ENCODE measurements around the gene MYLK4.

MYLK4 gene

GRCh38 chr6:2744209-2744771 lies 6.4 kb downstream of the MYLK4 start:
- H3K9ac ChIP-seq (ENCODE audit: low read depth, low read length) = no peak overlapping the region
- H3K4me3 ChIP-seq (ENCODE audit: low read length) = no peak overlapping the region
- no peak overlapping the region for H3K27ac ChIP-seq (ENCODE audit: low read depth, low read length)
- H3K36me3 ChIP-seq (ENCODE audit: insufficient read depth, low read length) = no peaks in the 10 kb centered on the region
- peaks cover 21% of the 10 kb centered on the region; the same call in 1 of the 2 replicates for H3K4me1 ChIP-seq (ENCODE audit: insufficient read depth, low read length)
- no peaks in the 10 kb centered on the region for H3K27me3 ChIP-seq (ENCODE audit: insufficient read depth, low read length)
- 90% methylated on average over 9 of the region's 9 CpGs for WGBS
- no peaks in the 10 kb centered on the region for H3K9me3 ChIP-seq (ENCODE audit: insufficient read depth, low read depth, low read length)

GRCh38 chr6:2743280-2744208 lies 7.2 kb downstream of the MYLK4 start:
- Histone ChIP-seq H3K27me3 (ENCODE audit: insufficient read depth, low read length) (no peaks in the 10 kb centered on the region), H3K4me3 (ENCODE audit: low read length) (no peak overlapping the region), H3K27ac (ENCODE audit: low read depth, low read length) (no peak overlapping the region), H3K4me1 (ENCODE audit: insufficient read depth, low read length) (peaks cover 16% of the 10 kb centered on the region; the same call in 1 of the 2 replicates), H3K9me3 (ENCODE audit: insufficient read depth, low read depth, low read length) (no peaks in the 10 kb centered on the region), H3K36me3 (ENCODE audit: insufficient read depth, low read length) (no peaks in the 10 kb centered on the region), H3K9ac (ENCODE audit: low read depth, low read length) (no peak overlapping the region)
- WGBS = 92% methylated on average over 16 of the region's 17 CpGs

DNA sequence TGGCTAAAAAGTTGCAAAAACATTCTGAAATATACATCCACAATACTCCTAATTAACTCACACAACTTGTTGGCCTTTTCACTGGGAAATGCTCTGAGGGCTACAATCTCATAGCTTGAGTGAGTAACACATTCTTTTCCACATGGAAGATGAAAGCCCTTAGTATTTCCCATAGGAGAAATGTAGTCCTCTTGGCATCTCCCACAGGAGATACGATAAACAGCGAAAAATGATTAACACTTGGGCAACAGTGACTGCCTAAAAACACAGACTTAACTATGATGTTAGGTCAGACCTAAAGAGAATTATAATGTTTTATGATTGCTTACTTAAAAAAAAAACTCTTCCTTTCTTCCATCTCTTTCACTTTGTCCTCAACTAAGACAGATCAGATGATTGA lies 9.0 kb downstream of the MYLK4 start:
- Histone ChIP-seq H3K27me3 (ENCODE audit: insufficient read depth, low read length) (no peaks in the 10 kb centered on the region), H3K9ac (ENCODE audit: low read depth, low read length) (no peak overlapping the region), H3K36me3 (ENCODE audit: insufficient read depth, low read length) (no peaks in the 10 kb centered on the region), H3K27ac (ENCODE audit: low read depth, low read length) (no peak overlapping the region), H3K4me1 (ENCODE audit: insufficient read depth, low read length) (peaks cover 12% of the 10 kb centered on the region; the same call in 1 of the 2 replicates), H3K4me3 (ENCODE audit: low read length) (no peak overlapping the region), H3K9me3 (ENCODE audit: insufficient read depth, low read depth, low read length) (no peaks in the 10 kb centered on the region)
- WGBS = 93% methylated on average over 2 of the region's 2 CpGs

GRCh38 chr6:2740581-2740980 lies 10.1 kb downstream of the MYLK4 start:
- Histone ChIP-seq H3K4me3 (ENCODE audit: low read length) (no peak overlapping the region), H3K9ac (ENCODE audit: low read depth, low read length) (no peak overlapping the region), H3K27me3 (ENCODE audit: insufficient read depth, low read length) (no peaks in the 10 kb centered on the region), H3K27ac (ENCODE audit: low read depth, low read length) (no peak overlapping the region), H3K4me1 (ENCODE audit: insufficient read depth, low read length) (peaks cover 8% of the 10 kb centered on the region), H3K36me3 (ENCODE audit: insufficient read depth, low read length) (no peaks in the 10 kb centered on the region), H3K9me3 (ENCODE audit: insufficient read depth, low read depth, low read length) (no peaks in the 10 kb centered on the region)
- WGBS = 94% methylated on average over 5 of the region's 5 CpGs

DNA sequence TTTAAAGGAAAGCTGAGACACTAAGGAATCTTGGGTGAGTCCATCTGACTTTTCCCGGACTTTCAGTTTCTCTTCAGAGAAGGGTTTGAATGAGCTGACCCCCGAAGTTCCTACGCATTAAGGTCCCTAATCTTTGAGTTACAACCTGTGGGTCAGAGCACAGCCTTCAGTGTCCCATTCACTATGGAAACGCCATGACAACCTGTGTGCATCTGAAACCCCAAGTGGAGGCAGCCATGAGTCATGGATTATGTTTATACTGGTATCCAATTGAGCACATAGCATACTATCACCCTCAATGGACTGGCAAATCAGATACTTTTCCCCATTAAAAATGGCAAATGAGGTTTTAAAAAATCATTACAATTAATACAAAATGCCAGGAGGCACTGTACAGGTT lies 11.4 kb downstream of the MYLK4 start:
- no peak overlapping the region for H3K9ac ChIP-seq (ENCODE audit: low read depth, low read length)
- peaks cover 17% of the 10 kb centered on the region for H3K4me1 ChIP-seq (ENCODE audit: insufficient read depth, low read length)
- no peak overlapping the region for H3K27ac ChIP-seq (ENCODE audit: low read depth, low read length)
- no peaks in the 10 kb centered on the region for H3K9me3 ChIP-seq (ENCODE audit: insufficient read depth, low read depth, low read length)
- no peak overlapping the region for H3K4me3 ChIP-seq (ENCODE audit: low read length)
- no peaks in the 10 kb centered on the region for H3K27me3 ChIP-seq (ENCODE audit: insufficient read depth, low read length)
- WGBS = 88% methylated on average over 4 of the region's 4 CpGs
- H3K36me3 ChIP-seq (ENCODE audit: insufficient read depth, low read length) = no peaks in the 10 kb centered on the region

GRCh38 chr6:2738373-2738979 lies 12.2 kb downstream of the MYLK4 start:
- Histone ChIP-seq H3K4me1 (ENCODE audit: insufficient read depth, low read length) (peaks cover 16% of the 10 kb centered on the region), H3K9me3 (ENCODE audit: insufficient read depth, low read depth, low read length) (no peaks in the 10 kb centered on the region), H3K27ac (ENCODE audit: low read depth, low read length) (no peak overlapping the region), H3K4me3 (ENCODE audit: low read length) (no peak overlapping the region), H3K36me3 (ENCODE audit: insufficient read depth, low read length) (no peaks in the 10 kb centered on the region), H3K27me3 (ENCODE audit: insufficient read depth, low read length) (no peaks in the 10 kb centered on the region), H3K9ac (ENCODE audit: low read depth, low read length) (no peak overlapping the region)
- 41% methylated on average over 5 of the region's 5 CpGs for WGBS

DNA sequence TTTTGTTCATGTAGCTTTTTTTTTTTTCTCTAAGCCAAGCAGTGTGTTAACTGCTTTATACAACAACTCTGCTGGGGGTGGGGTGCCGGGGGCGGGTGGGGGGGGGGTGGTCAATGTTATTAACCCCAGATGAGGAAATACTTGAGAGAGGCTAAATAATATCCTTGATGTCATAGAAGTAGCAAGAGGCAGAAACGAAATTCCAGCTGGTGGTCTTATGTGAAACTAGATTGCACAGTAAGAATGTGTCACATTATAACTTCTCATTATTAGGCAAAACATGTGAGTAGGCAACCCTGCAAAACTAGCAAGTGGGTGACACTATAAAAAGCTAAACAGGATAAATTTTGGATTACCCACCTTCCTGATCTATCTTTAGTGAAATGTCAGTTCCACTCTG lies 12.8 kb downstream of the MYLK4 start:
- H3K9ac ChIP-seq (ENCODE audit: low read depth, low read length) = no peak overlapping the region
- 83% methylated on average over 1 of the region's 3 CpGs for WGBS
- no peak overlapping the region for H3K4me3 ChIP-seq (ENCODE audit: low read length)
- peaks cover 16% of the 10 kb centered on the region for H3K4me1 ChIP-seq (ENCODE audit: insufficient read depth, low read length)
- no peak overlapping the region for H3K27ac ChIP-seq (ENCODE audit: low read depth, low read length)
- H3K9me3 ChIP-seq (ENCODE audit: insufficient read depth, low read depth, low read length) = no peaks in the 10 kb centered on the region
- H3K27me3 ChIP-seq (ENCODE audit: insufficient read depth, low read length) = no peaks in the 10 kb centered on the region
- no peaks in the 10 kb centered on the region for H3K36me3 ChIP-seq (ENCODE audit: insufficient read depth, low read length)

DNA sequence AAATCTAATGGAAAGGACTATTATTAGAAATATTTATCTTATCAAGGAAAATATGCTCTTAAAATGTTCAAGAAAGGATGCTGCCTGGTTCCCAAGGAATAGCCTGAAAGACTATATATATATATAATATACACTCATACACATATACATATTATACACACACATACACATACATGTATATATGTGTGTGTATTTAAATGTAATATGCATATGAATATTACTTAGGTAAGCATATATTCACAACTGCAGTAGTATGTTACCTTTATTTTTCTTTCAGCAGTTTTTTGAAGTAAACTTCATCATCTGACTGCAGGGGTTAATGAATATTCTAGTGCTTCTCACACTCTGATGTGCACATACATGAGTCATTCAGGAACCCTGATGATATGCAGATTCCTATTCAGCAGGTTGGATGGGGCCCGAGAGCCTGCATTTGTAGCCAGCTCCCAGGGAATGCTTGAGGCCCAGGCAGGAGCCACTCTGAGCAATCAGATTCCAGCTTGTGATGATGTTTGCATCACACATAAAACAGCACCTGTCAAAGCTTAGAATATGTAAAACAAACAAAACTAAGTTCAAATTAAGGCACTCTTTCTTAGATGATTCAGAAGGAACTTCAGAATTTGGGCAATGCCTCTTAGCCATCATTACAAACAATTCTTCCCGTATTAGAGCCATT lies 16.1 kb downstream of the MYLK4 start:
- 37% methylated on average over 2 of the region's 2 CpGs for WGBS
- Histone ChIP-seq H3K36me3 (ENCODE audit: insufficient read depth, low read length) (no peaks in the 10 kb centered on the region), H3K27ac (ENCODE audit: low read depth, low read length) (peak overlapping the region; percentile 42; the same call in 1 of the 2 replicates), H3K4me1 (ENCODE audit: insufficient read depth, low read length) (peaks cover 29% of the 10 kb centered on the region), H3K4me3 (ENCODE audit: low read length) (no peak overlapping the region), H3K9ac (ENCODE audit: low read depth, low read length) (no peak overlapping the region), H3K27me3 (ENCODE audit: insufficient read depth, low read length) (no peaks in the 10 kb centered on the region), H3K9me3 (ENCODE audit: insufficient read depth, low read depth, low read length) (no peaks in the 10 kb centered on the region)

- no peak overlapping the region for H3K27ac ChIP-seq (ENCODE audit: low read depth, low read length)
- no peaks in the 10 kb centered on the region for H3K9me3 ChIP-seq (ENCODE audit: insufficient read depth, low read depth, low read length)
- H3K4me1 ChIP-seq (ENCODE audit: insufficient read depth, low read length) = peaks cover 29% of the 10 kb centered on the region
- H3K36me3 ChIP-seq (ENCODE audit: insufficient read depth, low read length) = no peaks in the 10 kb centered on the region
- no peak overlapping the region for H3K4me3 ChIP-seq (ENCODE audit: low read length)
- WGBS = 83% methylated on average over 21 of the region's 22 CpGs
- H3K27me3 ChIP-seq (ENCODE audit: insufficient read depth, low read length) = no peaks in the 10 kb centered on the region
- H3K9ac ChIP-seq (ENCODE audit: low read depth, low read length) = no peak overlapping the region
These were observed 16.8 kb downstream of the MYLK4 start for GRCh38 chr6:2733736-2734480.

- no peak overlapping the region for H3K27ac ChIP-seq (ENCODE audit: low read depth, low read length)
- no peaks in the 10 kb centered on the region for H3K27me3 ChIP-seq (ENCODE audit: insufficient read depth, low read length)
- H3K4me1 ChIP-seq (ENCODE audit: insufficient read depth, low read length) = peaks cover 29% of the 10 kb centered on the region
- H3K9me3 ChIP-seq (ENCODE audit: insufficient read depth, low read depth, low read length) = no peaks in the 10 kb centered on the region
- WGBS = 92% methylated on average over 4 of the region's 5 CpGs
- H3K36me3 ChIP-seq (ENCODE audit: insufficient read depth, low read length) = no peaks in the 10 kb centered on the region
- no peak overlapping the region for H3K9ac ChIP-seq (ENCODE audit: low read depth, low read length)
- no peak overlapping the region for H3K4me3 ChIP-seq (ENCODE audit: low read length)
These were observed 17.4 kb downstream of the MYLK4 start for GRCh38 chr6:2733324-2733723.
